ENCODE results near the gene MBD2.

GRCh38 chr18:54260396-54261072, 36.1 kb upstream of the MBD2 start:
- TF ChIP-seq CTCF (IDR thresholded peaks at IDR 0.05; ENCODE audit: poor library complexity): no peak
- TF ChIP-seq EZH2 (IDR thresholded peaks at IDR 0.05; ENCODE audit: borderline replicate concordance): no peak

All from hepatocyte (in vitro differentiated cells).